GM19395 (cell line): ENCODE measurements around the gene TRAPPC2B.
A peak's percentile ranks its signal among the peaks of the same experiment; 100 is the strongest.
"Not testable (repeated sequence)": the region's sequence is repeated elsewhere in the genome, so short reads cannot be mapped to it uniquely, and the experiment has no call there.

Source experiments
- ATAC-seq: cut with Tn5 transposase; IDR thresholded peaks from one replicate; pipeline ENCODE4 v1.9.1; 2021; ENCODE audit warnings: mild to moderate bottlenecking, moderate library complexity; ENCODE audit not compliant: unreplicated experiment

The TRAPPC2B gene

GRCh38 chr19:57366776-57367175, 3.4 kb downstream of the TRAPPC2B start:
- ATAC-seq, result no peak

- ATAC-seq, result no peak
These were observed 10.8 kb downstream of the TRAPPC2B start for GRCh38 chr19:57374179-57374578.

DNA sequence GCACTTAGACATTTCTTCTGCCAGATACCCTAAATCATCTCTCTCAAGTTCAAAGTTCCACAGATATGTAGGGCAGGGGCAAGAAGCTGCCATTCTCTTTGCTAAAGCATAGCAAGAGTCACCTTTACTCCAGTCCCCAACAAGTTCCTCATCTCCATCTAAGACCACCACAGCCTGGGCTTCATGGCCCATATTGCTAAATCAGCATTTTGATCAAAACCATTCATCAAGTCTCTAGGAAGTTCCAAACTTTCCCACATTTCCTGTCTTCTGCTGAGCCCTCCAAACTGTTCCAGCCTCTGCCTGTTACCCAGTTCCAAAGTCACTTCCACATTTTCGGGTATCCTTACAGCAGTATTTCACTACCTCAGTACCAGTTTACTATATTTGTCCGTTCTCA, 11.3 kb downstream of the TRAPPC2B start:
- not testable (repeated sequence) for ATAC-seq

GRCh38 chr19:57376151-57376550, 12.8 kb downstream of the TRAPPC2B start:
- no peak for ATAC-seq

DNA sequence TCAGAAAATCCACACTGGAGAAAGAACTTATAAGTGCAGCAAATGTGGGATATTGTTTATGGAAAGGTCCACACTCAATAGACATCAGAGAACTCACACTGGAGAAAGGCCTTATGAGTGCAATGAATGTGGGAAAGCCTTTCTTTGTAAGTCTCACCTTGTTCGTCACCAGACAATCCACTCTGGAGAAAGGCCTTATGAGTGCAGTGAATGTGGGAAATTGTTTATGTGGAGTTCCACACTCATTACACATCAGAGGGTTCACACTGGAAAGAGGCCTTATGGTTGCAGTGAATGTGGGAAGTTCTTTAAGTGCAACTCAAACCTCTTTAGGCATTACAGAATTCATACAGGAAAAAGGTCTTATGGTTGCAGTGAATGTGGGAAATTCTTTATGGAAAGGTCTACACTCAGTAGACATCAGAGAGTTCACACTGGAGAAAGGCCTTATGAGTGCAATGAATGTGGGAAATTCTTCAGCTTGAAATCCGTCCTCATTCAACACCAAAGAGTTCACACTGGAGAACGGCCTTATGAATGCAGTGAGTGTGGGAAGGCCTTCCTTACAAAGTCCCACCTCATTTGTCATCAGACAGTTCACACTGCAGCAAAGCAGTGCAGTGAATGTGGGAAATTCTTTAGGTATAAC, 14.3 kb downstream of the TRAPPC2B start:
- ATAC-seq, result no peak

DNA sequence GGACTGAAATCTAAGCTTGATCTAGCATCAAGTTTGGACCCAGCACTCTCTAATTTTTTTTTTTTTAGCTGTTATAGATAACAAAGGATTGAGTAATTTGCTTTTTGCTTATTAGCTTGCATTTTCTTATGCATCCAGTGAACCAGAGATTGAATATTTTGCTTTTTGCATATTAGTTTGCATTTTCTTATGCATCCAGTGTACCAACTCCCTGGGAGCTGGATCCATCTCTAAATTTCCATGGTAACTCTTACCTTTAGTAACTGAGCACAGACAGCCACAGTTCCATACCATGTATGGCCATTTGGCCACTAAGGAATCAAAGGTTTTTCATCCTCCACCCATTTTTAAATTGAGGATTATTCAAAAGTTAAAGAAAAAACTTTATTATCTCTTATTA, 17.6 kb downstream of the TRAPPC2B start:
- no peak for ATAC-seq

DNA sequence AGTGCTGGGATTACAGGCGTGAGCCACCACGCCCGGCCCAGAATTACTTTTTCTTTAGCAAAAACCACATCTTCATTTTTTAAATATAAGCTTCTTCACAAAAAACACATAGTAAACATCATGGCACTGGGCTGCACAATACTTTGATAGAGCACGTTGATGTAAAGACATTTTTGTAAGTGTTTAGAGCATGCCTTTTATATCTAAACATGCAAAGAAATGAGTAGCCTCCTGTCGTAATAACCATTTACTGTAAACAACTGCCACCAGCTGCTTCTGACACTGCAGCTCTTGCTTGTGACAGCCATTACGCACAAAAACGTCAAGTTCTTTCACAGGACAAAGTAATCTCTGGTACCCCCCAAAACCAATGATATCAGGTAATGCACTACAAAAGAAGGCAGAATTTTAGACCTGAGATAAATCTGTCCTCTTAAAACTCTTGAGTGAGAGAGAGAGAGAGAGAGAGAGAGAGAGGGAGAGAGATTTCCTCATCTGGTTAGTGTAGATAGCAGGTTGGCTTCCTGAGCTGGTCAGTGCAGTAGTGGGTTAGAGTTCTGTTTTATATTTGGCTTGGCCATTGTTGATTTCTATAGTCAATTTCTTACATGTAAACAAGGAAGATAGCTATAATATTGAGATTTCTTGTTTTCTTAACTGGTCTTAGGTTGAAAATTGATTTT, 19.6 kb downstream of the TRAPPC2B start:
- no peak for ATAC-seq

GRCh38 chr19:57389194-57389729, 25.9 kb downstream of the TRAPPC2B start:
- peak; percentile 5 for ATAC-seq

GRCh38 chr19:57389730-57390598, 26.6 kb downstream of the TRAPPC2B start, which contains the start of gene ZNF548:
Gene ZNF548, plus strand, starts transcription at chr19:57389854. Its CDS starts 246 bp downstream, at chr19:57390100.
- ATAC-seq, result peak; percentile 95

GRCh38 chr19:57395710-57396109, 32.4 kb downstream of the TRAPPC2B start:
- no peak for ATAC-seq

GRCh38 chr19:57398868-57399267, 35.5 kb downstream of the TRAPPC2B start:
- ATAC-seq, result no peak

DNA sequence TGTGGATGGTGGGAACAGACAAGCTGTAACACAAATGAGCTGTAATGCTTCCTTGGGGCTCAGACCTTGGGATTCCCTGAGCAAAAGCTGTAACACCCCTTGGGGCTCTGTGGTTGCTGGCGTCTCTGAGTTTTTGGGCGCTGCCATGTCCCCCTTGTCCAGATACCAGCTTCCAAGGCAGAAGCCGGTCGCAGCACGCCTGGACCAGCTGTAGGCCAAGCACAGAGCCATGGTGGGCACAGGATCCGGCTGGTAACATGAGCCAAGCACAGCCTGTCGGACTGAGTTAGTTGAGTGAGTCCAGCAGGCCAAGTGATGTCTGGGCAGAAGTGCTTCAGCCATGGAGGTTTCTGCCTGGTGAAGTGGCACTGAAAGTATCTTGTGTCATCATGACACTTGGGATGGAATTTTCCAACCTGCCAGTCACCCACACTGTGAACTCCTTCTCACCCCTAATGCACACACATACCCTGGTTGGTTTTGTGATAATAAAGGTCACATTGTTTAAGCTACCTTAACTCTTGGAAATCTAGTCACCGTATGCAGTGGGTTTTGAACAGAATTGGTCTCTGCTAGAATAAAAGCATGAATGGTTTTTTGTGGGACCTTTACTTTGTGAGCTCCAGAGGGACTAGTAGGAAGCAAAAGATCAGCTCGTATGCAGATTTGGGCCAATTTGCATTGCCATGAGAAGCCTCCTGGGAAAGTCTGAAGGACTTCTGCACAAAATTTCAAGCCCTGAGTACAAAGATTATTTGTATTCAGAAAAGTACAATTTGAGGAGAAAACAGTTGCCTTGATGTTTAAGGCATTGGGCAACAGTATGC, 40.6 kb downstream of the TRAPPC2B start:
- no peak for ATAC-seq

- no peak for ATAC-seq
These were observed 43.3 kb downstream of the TRAPPC2B start for GRCh38 chr19:57406516-57407123.

DNA sequence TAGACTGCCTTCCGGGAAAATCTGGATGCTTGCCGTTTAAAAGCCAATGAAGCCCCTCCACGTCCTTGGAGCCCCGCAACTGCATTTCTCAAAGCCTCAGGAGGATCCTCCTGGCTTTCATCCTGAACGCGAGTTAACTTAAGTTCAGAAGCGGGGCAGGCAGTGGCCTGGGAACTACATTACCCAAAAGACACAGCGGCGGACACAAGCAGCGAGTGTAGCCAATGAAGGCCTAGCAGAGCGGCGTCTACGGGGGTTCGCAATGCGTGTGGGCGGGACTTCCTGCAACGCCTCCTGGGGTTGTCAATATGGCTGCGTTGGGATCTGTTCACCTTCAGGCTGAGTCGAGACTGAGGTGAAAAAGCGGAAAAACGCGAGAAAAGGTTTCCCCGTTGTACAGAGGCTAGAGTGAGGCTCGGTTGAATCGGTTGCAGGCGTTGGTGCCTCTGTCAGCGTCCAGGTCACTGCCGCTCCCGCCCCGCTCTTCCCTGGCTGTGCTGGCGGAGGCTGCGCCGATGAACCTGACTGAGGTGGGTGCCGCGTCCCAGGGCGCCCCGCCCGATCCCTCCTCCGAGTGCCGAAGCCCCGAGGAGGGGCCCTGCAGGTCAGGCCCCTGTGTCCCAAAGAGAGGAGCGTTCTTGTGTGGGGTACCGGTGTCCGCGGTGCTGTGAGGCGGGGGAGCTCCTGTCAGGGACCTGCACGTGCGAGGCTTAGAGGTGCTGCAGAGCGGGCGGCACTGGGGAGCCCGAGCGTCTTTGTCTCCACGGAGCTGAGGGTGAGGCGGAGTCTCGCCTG, 47.7 kb downstream of the TRAPPC2B start, which contains the start of gene ZNF17:
Gene ZNF17 (plus strand): TSS at position 285 of the 795 bp plus-strand sequence. CDS start 2,455 bp downstream, outside the sequence.
- peak; percentile 99 for ATAC-seq
